ENCODE results near the gene LRRC59. TPM values are rescaled to one million over a fixed set of nuclear protein-coding genes. Genes with fewer than 3 reads are reported as not detected.

LRRC59 gene
- total and polyA plus RNA-seq, 2 of the 13 experiments (the other 11 are each of a cell fraction or from before 2014, with no cell fraction given) = 87.3 to 222 TPM

DNA sequence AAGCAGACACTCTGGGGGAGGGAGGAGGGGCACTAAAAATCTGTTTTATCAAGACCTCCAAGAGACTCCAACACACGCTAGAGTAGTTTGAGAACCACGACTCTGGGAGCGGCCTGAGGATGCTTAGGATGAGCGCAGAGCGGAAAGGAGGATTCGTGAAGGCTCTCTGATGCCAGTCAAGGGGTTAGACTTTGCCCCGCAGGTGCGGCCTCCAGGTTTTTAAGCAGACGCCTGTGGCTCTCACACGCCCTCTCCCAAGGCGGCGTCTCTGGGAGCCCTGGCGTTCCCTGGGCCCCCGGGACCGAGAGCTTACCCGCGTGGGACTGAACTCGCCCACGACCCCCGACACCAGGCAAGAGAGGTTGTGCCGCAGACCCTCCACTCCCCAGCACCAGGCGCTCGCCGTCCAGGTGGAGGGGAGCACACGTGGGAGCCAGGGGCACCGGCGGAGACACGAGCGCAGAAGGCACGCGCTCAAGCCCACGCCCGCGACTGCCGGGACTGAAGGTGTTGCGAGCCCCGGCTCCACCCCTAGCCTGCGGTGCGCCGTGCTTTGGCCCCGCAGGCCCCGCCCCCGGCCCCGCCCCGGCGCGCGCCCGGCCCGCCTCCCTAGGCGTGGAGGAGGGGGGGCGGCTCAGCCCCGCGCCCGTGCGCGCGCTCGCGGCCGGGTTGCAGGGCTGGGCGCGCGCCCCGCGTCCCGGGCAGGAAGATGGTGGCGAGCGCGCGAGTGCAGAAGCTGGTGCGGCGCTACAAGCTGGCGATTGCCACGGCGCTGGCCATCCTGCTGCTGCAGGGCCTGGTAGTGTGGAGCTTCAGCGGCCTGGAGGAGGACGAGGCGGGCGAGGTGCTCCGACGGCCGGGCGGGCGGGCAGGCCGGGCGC is 51.7 kb downstream of the LRRC59 start, which contains the start of gene XYLT2 (continued):
- 0 out of 2 replicates have a peak, but pooled peaks have one; percentile 62 for TF ChIP-seq ZNF160 (CRISPR knock-in tag; IDR thresholded peaks at IDR 0.05)
- TF ChIP-seq ZEB1 (IDR thresholded peaks at IDR 0.05; ENCODE audit: insufficient replicate concordance, low read depth) = no peak
- no peak; the same call in 1 of the 2 replicates for TF ChIP-seq TBP (CRISPR knock-in tag; IDR thresholded peaks at IDR 0.05)
- no peak for TF ChIP-seq TEAD2 (CRISPR knock-in tag; IDR thresholded peaks at IDR 0.05)
- 0 out of 2 replicates have a peak, but pooled peaks have one; percentile 9 for TF ChIP-seq MEIS1 (CRISPR knock-in tag; IDR thresholded peaks at IDR 0.05; ENCODE audit: borderline replicate concordance)
- TF ChIP-seq, protein P1, sequence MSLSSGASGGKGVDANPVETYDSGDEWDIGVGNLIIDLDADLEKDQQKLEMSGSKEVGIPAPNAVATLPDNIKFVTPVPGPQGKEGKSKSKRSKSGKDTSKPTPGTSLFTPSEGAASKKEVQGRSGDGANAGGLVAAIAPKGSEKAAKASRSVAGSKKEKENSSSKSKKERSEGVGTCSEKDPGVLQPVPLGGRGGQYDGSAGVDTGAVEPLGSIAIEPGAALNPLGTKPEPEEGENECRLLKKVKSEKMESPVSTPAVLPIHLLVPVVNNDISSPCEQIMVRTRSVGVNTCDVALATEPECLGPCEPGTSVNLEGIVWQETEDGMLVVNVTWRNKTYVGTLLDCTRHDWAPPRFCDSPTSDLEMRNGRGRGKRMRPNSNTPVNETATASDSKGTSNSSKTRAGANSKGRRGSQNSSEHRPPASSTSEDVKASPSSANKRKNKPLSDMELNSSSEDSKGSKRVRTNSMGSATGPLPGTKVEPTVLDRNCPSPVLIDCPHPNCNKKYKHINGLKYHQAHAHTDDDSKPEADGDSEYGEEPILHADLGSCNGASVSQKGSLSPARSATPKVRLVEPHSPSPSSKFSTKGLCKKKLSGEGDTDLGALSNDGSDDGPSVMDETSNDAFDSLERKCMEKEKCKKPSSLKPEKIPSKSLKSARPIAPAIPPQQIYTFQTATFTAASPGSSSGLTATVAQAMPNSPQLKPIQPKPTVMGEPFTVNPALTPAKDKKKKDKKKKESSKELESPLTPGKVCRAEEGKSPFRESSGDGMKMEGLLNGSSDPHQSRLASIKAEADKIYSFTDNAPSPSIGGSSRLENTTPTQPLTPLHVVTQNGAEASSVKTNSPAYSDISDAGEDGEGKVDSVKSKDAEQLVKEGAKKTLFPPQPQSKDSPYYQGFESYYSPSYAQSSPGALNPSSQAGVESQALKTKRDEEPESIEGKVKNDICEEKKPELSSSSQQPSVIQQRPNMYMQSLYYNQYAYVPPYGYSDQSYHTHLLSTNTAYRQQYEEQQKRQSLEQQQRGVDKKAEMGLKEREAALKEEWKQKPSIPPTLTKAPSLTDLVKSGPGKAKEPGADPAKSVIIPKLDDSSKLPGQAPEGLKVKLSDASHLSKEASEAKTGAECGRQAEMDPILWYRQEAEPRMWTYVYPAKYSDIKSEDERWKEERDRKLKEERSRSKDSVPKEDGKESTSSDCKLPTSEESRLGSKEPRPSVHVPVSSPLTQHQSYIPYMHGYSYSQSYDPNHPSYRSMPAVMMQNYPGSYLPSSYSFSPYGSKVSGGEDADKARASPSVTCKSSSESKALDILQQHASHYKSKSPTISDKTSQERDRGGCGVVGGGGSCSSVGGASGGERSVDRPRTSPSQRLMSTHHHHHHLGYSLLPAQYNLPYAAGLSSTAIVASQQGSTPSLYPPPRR (CRISPR knock-in tag; IDR thresholded peaks at IDR 0.05; ENCODE audit: borderline replicate concordance) = 0 out of 2 replicates have a peak, but pooled peaks have one; percentile 39
- no peak for TF ChIP-seq ZNF432 (CRISPR knock-in tag; IDR thresholded peaks at IDR 0.05; ENCODE audit: borderline replicate concordance)
- TF ChIP-seq DMAP1 (CRISPR knock-in tag; IDR thresholded peaks at IDR 0.05) = peak; percentile 40; the same call in 1 of the 2 replicates
- 0 out of 2 replicates have a peak, but pooled peaks have one; percentile 5 for TF ChIP-seq ZNF83 (CRISPR knock-in tag; IDR thresholded peaks at IDR 0.05; ENCODE audit: borderline replicate concordance)
- TF ChIP-seq AKAP8 (CRISPR knock-in tag; IDR thresholded peaks at IDR 0.05) = peak; percentile 55; the same call in 1 of the 2 replicates
- TF ChIP-seq BCL6 (CRISPR knock-in tag; IDR thresholded peaks at IDR 0.05) = peak; percentile 41; the same call in 1 of the 2 replicates
- TF ChIP-seq, protein P2, sequence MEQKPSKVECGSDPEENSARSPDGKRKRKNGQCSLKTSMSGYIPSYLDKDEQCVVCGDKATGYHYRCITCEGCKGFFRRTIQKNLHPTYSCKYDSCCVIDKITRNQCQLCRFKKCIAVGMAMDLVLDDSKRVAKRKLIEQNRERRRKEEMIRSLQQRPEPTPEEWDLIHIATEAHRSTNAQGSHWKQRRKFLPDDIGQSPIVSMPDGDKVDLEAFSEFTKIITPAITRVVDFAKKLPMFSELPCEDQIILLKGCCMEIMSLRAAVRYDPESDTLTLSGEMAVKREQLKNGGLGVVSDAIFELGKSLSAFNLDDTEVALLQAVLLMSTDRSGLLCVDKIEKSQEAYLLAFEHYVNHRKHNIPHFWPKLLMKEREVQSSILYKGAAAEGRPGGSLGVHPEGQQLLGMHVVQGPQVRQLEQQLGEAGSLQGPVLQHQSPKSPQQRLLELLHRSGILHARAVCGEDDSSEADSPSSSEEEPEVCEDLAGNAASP (CRISPR knock-in tag; IDR thresholded peaks at IDR 0.05; ENCODE audit: borderline replicate concordance) = 0 out of 2 replicates have a peak, but pooled peaks have one; percentile 8
- peak; percentile 67; the same call in 1 of the 3 replicates for TF ChIP-seq MXI1 (IDR thresholded peaks at IDR 0.05; ENCODE audit: borderline replicate concordance, low read depth, low read length)
- no peak for TF ChIP-seq ZNF20 (CRISPR knock-in tag; IDR thresholded peaks at IDR 0.05)
- TF ChIP-seq ZNF781 (CRISPR knock-in tag; IDR thresholded peaks at IDR 0.05; ENCODE audit: borderline replicate concordance, not compliant biosample characterization) = peak; percentile 56
- no peak for TF ChIP-seq ZNF326 (CRISPR knock-in tag; IDR thresholded peaks at IDR 0.05; ENCODE audit: borderline replicate concordance)
- TF ChIP-seq KLF16 (CRISPR knock-in tag; IDR thresholded peaks at IDR 0.05) = peak in 1 of 2 experiments; percentile 71; a peak in 2 of 4 replicates
- no peak for TF ChIP-seq ZNF253 (CRISPR knock-in tag; IDR thresholded peaks at IDR 0.05; ENCODE audit: borderline replicate concordance)
- TF ChIP-seq, protein P3, sequence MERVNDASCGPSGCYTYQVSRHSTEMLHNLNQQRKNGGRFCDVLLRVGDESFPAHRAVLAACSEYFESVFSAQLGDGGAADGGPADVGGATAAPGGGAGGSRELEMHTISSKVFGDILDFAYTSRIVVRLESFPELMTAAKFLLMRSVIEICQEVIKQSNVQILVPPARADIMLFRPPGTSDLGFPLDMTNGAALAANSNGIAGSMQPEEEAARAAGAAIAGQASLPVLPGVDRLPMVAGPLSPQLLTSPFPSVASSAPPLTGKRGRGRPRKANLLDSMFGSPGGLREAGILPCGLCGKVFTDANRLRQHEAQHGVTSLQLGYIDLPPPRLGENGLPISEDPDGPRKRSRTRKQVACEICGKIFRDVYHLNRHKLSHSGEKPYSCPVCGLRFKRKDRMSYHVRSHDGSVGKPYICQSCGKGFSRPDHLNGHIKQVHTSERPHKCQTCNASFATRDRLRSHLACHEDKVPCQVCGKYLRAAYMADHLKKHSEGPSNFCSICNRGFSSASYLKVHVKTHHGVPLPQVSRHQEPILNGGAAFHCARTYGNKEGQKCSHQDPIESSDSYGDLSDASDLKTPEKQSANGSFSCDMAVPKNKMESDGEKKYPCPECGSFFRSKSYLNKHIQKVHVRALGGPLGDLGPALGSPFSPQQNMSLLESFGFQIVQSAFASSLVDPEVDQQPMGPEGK (CRISPR knock-in tag; IDR thresholded peaks at IDR 0.05) = peak; percentile 21; the same call in 1 of the 2 replicates
- TF ChIP-seq PITX1 (CRISPR knock-in tag; IDR thresholded peaks at IDR 0.05) = peak; percentile 52; the same call in 1 of the 2 replicates

Data from HepG2 (cell line).